WI38 (cell line): ENCODE measurements around the gene TRIO.

Source experiments
- H3K4me3 ChIP-seq: 2 replicates; pipeline ENCODE4 v1.5.1; 2011; ENCODE audit warnings: low read depth, mild to moderate bottlenecking, control low read depth, low read length
- CTCF ChIP-seq: IDR thresholded peaks from 2 replicates; pipeline ENCODE4 v1.5.1; 2012; ENCODE audit warnings: low read depth, mild to moderate bottlenecking, control low read depth, low read length

The TRIO gene

DNA sequence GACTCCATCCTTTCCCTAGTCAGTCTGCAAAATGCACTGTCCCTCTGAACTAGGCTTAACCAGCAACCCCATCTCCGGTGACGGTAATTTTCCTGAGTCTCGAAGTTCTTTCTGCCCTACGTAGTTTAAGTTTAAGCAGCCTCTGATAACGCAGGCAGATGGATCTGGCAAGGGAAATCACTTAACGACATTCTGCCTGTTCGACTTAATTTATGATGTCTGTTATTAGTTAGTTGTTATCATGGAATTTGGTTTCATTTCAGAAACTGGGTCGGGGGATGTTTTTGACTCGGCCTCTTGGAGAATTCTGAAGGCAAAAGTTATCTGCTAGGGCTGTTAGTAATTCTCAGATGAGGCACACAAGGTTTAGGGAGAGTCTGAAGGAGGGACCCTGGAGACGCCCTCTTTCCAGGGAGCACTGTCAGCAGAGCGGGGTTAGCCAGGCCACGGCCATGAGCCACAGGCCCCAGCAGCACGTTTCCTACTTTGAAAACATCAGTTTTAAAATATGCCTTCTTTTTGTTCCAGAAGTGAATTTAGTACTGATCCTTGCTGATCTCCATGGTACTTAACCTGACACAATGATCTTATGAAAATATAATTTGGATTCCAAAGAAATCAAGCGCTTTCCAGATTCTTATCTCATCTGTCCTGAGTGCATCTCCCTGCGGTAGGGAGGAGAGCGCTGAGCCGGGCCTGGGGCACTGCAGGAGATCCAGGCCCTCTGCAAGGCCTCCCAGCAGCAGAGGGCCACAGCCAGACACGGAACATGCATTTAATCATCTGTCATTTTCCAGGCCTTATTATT is 267.5 kb downstream of the TRIO start:
- no peak overlapping the region for H3K4me3 ChIP-seq
- TF ChIP-seq CTCF = no peak

GRCh38 chr5:14411216-14411615 is 268.1 kb downstream of the TRIO start:
- TF ChIP-seq CTCF = no peak
- no peak overlapping the region for H3K4me3 ChIP-seq

- no peak overlapping the region for H3K4me3 ChIP-seq
- TF ChIP-seq CTCF = no peak
These were observed 270.2 kb downstream of the TRIO start for GRCh38 chr5:14413331-14413750.

GRCh38 chr5:14414007-14414406 is 270.9 kb downstream of the TRIO start:
- no peak overlapping the region for H3K4me3 ChIP-seq
- no peak for TF ChIP-seq CTCF

DNA sequence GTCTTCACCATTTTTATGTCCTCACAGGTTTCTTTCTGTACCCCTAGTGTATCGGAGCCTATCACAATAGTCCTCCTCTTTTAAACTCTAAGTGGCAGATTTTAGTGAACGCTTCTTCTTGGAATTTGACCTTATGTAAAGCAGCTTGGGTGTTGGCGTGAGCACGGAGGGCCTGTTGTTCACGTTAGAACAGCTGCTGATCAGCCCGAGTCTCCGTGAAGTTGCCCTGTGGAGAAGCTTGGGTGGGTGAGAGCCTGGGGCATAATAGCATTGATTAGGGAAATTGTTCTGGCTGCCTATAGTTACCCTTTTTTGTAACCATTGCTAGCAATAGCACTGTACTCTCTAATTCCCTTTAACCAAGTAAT is 271.5 kb downstream of the TRIO start:
- no peak overlapping the region for H3K4me3 ChIP-seq
- TF ChIP-seq CTCF = no peak

GRCh38 chr5:14415024-14415697 is 272.0 kb downstream of the TRIO start:
- TF ChIP-seq CTCF = no peak
- no peak overlapping the region for H3K4me3 ChIP-seq

DNA sequence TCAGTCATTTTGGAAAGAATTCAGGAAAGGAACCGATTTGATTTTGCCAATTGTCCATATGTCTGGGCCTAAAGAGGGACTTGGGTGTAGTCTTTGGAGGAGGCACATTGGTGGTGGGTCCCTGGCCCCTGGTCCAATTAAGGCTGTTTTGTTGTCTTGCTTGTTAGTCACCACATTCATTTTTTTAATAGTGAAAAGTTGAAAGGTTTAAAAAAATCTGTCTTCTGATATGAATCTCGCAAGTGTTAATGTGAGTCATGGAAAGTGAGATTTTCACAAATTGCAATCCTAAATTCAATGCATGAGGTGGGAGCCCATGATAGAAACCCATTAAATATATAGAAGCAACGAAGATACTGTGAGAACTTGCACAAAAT is 272.5 kb downstream of the TRIO start:
- TF ChIP-seq CTCF = no peak
- H3K4me3 ChIP-seq = no peak overlapping the region
